Neural progenitor cell (in vitro differentiated cells): Measurements from ENCODE around the gene IGFBP4.

Source experiments
- EZH2phosphoT487 ChIP-seq: fragments of 200-600 bp; sonication (generic); IDR thresholded peaks from 2 replicates; pipeline ENCODE4 v1.6.1; 2017; ENCODE audit warnings: antibody characterized with exemption
- TF ChIP-seq, protein P1 (sequence below): fragments of 200-600 bp; sonication (generic); IDR thresholded peaks from 2 replicates; pipeline ENCODE4 v1.5.1; 2017; ENCODE audit warnings: antibody characterized with exemption, mild to moderate bottlenecking

DNA sequence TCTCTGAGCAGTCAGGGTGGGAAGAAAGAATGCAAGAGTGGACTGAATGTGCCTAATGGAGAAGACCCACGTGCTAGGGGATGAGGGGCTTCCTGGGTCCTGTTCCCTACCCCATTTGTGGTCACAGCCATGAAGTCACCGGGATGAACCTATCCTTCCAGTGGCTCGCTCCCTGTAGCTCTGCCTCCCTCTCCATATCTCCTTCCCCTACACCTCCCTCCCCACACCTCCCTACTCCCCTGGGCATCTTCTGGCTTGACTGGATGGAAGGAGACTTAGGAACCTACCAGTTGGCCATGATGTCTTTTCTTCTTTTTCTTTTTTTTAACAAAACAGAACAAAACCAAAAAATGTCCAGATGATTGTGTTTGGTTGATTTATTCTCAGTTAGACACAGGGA, 14.1 kb downstream of the IGFBP4 start:
- TF ChIP-seq EZH2phosphoT487: no peak
- TF ChIP-seq, protein P1, sequence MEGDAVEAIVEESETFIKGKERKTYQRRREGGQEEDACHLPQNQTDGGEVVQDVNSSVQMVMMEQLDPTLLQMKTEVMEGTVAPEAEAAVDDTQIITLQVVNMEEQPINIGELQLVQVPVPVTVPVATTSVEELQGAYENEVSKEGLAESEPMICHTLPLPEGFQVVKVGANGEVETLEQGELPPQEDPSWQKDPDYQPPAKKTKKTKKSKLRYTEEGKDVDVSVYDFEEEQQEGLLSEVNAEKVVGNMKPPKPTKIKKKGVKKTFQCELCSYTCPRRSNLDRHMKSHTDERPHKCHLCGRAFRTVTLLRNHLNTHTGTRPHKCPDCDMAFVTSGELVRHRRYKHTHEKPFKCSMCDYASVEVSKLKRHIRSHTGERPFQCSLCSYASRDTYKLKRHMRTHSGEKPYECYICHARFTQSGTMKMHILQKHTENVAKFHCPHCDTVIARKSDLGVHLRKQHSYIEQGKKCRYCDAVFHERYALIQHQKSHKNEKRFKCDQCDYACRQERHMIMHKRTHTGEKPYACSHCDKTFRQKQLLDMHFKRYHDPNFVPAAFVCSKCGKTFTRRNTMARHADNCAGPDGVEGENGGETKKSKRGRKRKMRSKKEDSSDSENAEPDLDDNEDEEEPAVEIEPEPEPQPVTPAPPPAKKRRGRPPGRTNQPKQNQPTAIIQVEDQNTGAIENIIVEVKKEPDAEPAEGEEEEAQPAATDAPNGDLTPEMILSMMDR: no peak
